HepG2 (cell line): ENCODE data around the gene FIBCD1. TPM values are rescaled to one million over a fixed set of nuclear protein-coding genes. Genes with fewer than 3 reads are reported as not detected.

Experiments
- ATAC-seq: fragments of 200-7000 bp; cut with Tn5 transposase; 3 replicates; pipeline ENCODE4 v1.9.1; 2020; ENCODE audit warnings: mild to moderate bottlenecking, moderate library complexity
- BruUV-seq: library from RNA; stranded (reverse); fragments of 400-500 nt; replicated peaks from 2 replicates; lab custom pipeline; 2021; lab: Mats Ljungman, UMichigan
- CTCF ChIA-PET: fragments of 300-600 bp; formaldehyde crosslinking; extraction: SDS; loops from one replicate; lab custom pipeline; 2021; ENCODE audit warnings: low total read pairs, inconsistent platforms, low intra/inter-chr PET ratio; lab: Yijun Ruan, JAX
- POLR2A ChIA-PET: fragments of 350-600 bp; sonication (Branson Sonifier 250); formaldehyde crosslinking; loops from one replicate; lab custom pipeline; 2020; ENCODE audit warnings: antibody characterized with exemption, inconsistent platforms; lab: Yijun Ruan, JAX
- DNase-seq: peaks from one replicate; pipeline ENCODE4 v3.0.0-alpha.2; 2015; ENCODE audit warnings: low spot score
- FAIRE-seq: peaks from 3 replicates; lab custom pipeline; 2011; peaks lifted over from hg19 to GRCh38; lab: Jason Lieb, UNC
- H2AFZ ChIP-seq: one replicate; pipeline ENCODE4 v1.6.1; 2011; ENCODE audit warnings: low read length, inconsistent platforms
- H3K27ac ChIP-seq: fragments of 300-600 bp; 3 replicates; pipeline ENCODE4 v1.8.0; 2011; ENCODE audit warnings: mixed run types, mild to moderate bottlenecking, mixed read lengths, low read length, inconsistent platforms; ENCODE audit not compliant: insufficient read depth; ENCODE audit errors: extremely low read length
- H3K27me3 ChIP-seq, 2 experiments: fragments of 200-600 bp in 1 of 2; 2 replicates in 1 of 2; 3 replicates in 1 of 2; pipeline versions ENCODE4 v1.6.0 to v1.8.0; 2011; ENCODE audit warnings: low read length in 2 of 2, mild to moderate bottlenecking in 2 of 2, moderate library complexity in 2 of 2, inconsistent platforms in 1 of 2; ENCODE audit not compliant: insufficient read depth in 2 of 2, control insufficient read depth in 1 of 2
- H3K36me3 ChIP-seq, 2 experiments: fragments of 200-600 bp in 1 of 2; replicated peaks in 1 of 2; 2 replicates in 1 of 2; 3 replicates in 1 of 2; pipeline versions ENCODE4 v1.5.1 to v1.8.0; 2011; ENCODE audit warnings: low read length in 2 of 2, inconsistent platforms in 1 of 2; ENCODE audit not compliant: insufficient read depth in 2 of 2, control insufficient read depth in 1 of 2
- H3K4me1 ChIP-seq: 2 replicates; pipeline ENCODE4 v1.5.1; 2012; ENCODE audit warnings: low read length, inconsistent platforms; ENCODE audit not compliant: insufficient read depth
- H3K4me2 ChIP-seq: 2 replicates; pipeline ENCODE4 v1.6.0; 2011; ENCODE audit warnings: low read depth, low read length, inconsistent platforms
- H3K4me3 ChIP-seq, 3 experiments: fragments of 200-600 bp in 1 of 3; sonication (generic), shearing (Covaris generic) in 1 of 3; replicated peaks in 1 of 3; 2 replicates each; pipeline ENCODE4 v1.5.1; 2011 to 2016; ENCODE audit warnings: low read length in 3 of 3, inconsistent platforms in 2 of 3, low read depth in 2 of 3, mild to moderate bottlenecking in 2 of 3, control low read depth in 1 of 3, mixed read lengths in 1 of 3; ENCODE audit not compliant: insufficient read depth in 1 of 3
- H3K79me2 ChIP-seq: one replicate; pipeline ENCODE4 v1.6.1; 2011; ENCODE audit warnings: low read length, inconsistent platforms; ENCODE audit not compliant: insufficient read depth
- H3K9ac ChIP-seq: 2 replicates; pipeline ENCODE4 v1.6.0; 2011; ENCODE audit warnings: mild to moderate bottlenecking, low read depth, low read length, inconsistent platforms; ENCODE audit not compliant: insufficient read depth
- H3K9me3 ChIP-seq: 2 replicates; pipeline ENCODE4 v1.5.1; 2012; ENCODE audit warnings: mild to moderate bottlenecking, low read length
- H4K20me1 ChIP-seq: 2 replicates; pipeline ENCODE4 v1.6.0; 2011; ENCODE audit warnings: inconsistent platforms, mild to moderate bottlenecking, low read length, moderate library complexity; ENCODE audit not compliant: insufficient read depth
- KDM1A ChIP-seq: IDR thresholded peaks from 2 replicates; pipeline ENCODE4 v1.6.1; 2016; ENCODE audit warnings: missing compliant biosample characterization
- RBM22 ChIP-seq: fragments of 200-400 bp; formaldehyde crosslinking; optimal IDR thresholded peaks from 2 replicates; pipeline ENCODE3; 2017; ENCODE audit warnings: mild to moderate bottlenecking, low read length, moderate library complexity
- ZC3H13 ChIP-seq: sonication (generic); formaldehyde crosslinking; IDR thresholded peaks from 2 replicates; pipeline ENCODE4 v1.8.1; 2023; ENCODE audit warnings: mild to moderate bottlenecking, missing genetic modification reagents, moderate library complexity
- WGBS: methylation state at CpG from one replicate; pipeline ENCODE4 v1.1.6; 2017; ENCODE audit warnings: low lambda C conversion rate; 5-methylcytosine and 5-hydroxymethylcytosine counted together
- in situ Hi-C: cut with HindIII; loops from 2 replicates; pipeline ENCODE4 v1.10.0; 2017; ENCODE audit warnings: low pct_unique_long_range_greater_than_20kb; ENCODE audit not compliant: extremely low pct_ligation_motif_present
- intact Hi-C: fragments of 100-400 bp; cut with micrococcal nuclease; formaldehyde crosslinking; loops from one replicate; pipeline ENCODE4 v1.10.0; 2022; ENCODE audit not compliant: unreplicated experiment
- polyA plus RNA-seq, 8 experiments: library from polyadenylated mRNA; depleted of rRNA in 3 of 8; stranded (reverse) in 7 of 8; unstranded in 1 of 8; fragments of >200 nt; fragmentation: Illumina TruSeq in 4 of 8; extraction: Trizol in 4 of 8; gene quantifications; 2 replicates each; pipeline versions ENCODE4 v1.2.1 to v1.2.3, GENCODE V29; 2011 to 2016; ENCODE audit warnings: low read depth in 4 of 8, missing spikeins in 1 of 8, mixed read lengths in 1 of 8; ENCODE audit not compliant: insufficient read depth in 1 of 8
- total RNA-seq, 5 experiments: library from RNA; depleted of rRNA; stranded (reverse); fragments of >200 nt; fragmentation: Illumina TruSeq; extraction: Trizol; gene quantifications; 2 replicates each; pipeline ENCODE4 v1.2.3, GENCODE V29; 2016; ENCODE audit warnings: low read depth in 1 of 5
- TF ChIP-seq, protein P1 (sequence below): sonication (generic); formaldehyde crosslinking; IDR thresholded peaks from 2 replicates; pipeline ENCODE4 v1.4.0; 2020; ENCODE audit warnings: missing genetic modification reagents

Gene FIBCD1
- total and polyA plus RNA-seq, 2 of the 13 experiments (the other 11 are each of a cell fraction or from before 2014, with no cell fraction given) = 0.55 to 0.89 TPM

DNA sequence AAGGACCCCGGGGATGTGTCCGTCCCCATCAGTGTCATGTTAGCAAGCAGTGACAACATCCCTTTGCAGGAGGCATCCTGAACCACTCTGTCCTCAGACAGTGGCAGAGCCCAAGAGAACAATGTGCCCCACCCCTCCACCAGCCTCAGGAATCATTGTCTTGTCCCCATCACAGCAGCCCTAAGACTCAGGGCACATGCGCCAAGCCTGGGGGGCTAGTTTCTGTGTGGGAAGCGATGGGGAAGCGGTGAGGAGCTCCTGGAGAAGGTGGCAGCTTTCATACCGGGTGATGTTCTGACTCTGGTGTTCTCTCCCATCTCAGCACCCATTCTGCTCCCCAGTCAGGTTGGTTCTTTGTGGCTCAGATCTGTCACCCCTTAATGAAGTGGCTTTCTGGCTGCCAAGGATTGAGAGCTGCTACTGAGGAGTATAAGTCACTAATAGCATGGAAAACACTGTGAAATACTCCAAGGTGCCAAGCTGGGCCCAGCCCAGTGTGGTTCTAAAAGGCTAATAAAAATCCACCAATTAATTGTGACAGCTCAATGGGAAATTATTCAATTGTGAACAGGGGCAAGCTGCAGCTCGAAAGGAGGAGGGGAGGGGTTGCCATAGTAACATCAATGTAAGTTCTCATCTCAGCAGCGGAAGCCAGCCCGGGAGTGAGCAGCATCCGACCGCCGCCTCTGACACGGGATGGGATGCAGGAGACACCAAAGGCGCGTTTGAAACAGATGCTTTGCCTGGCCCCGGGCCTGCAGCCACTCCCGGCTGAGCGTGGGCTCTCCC, 47.2 kb downstream of the FIBCD1 start:
- CTCF ChIA-PET = no interaction called here
- DNase-seq = no peak

DNA sequence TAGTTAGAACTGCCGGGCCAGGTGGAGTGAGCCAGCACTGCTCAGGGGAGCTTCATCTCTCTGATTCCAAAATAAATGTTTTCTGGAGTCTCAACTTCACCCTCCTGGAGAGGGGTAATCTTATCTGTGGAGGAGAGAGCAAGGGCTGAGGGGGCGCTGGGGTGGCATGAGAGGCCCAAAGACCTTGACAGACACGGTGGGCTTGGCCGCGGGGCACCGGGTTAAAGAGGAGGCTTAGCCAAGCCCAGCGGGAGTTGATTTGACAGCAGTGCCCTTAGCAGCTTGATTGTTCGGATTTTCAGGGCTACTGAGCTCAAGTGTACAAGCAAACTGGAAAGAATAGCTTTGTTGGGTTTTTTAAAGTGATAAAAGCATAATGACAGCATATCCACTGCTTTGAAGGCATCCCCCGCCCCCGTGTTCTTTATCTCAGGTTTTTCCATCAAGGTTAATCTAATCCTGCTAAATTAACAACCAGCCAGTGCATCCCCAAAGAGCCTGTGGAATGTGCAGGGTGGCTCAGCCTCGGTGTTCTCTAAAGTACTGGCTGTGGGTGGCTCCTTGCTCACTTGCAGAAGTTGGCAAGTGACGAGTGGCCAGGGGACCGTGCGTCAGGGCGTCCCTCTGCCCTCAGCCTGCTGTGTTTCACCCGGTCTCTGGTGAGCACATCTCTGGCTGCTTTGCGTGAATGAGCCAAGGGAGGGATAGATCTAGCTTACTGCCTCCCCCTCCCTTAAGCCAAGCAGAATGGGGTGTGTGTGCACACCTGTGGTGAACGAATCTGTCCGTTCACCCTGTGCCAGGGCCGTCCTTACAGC, 48.0 kb downstream of the FIBCD1 start:
- no peak overlapping the region for H3K4me3 ChIP-seq
- WGBS = 94% methylated on average over 15 of the region's 20 CpGs
- POLR2A ChIA-PET = no interaction called here
- H3K27me3 ChIP-seq = no peaks in the 10 kb centered on the region
- H3K36me3 ChIP-seq = peaks cover 3 to 33% of the 10 kb centered on the region in 2 experiments
- CTCF ChIA-PET = no interaction called here
- H3K79me2 ChIP-seq = no peaks in the 10 kb centered on the region
- H3K4me2 ChIP-seq = no peak overlapping the region
- no peaks in the 10 kb centered on the region for H3K4me1 ChIP-seq
- intact Hi-C loops = no loop called here
- H3K27ac ChIP-seq = no peak overlapping the region
- in situ Hi-C loops = loop anchor here (10.0 kb wide), 1 partner anchor 104 kb away; no protein-coding TSS in a partner anchor
- no peaks in the 10 kb centered on the region for H3K9me3 ChIP-seq
- FAIRE-seq = no peak
- no peaks in the 10 kb centered on the region for H4K20me1 ChIP-seq
- BruUV-seq = no TSS peak
- H3K9ac ChIP-seq = no peak overlapping the region
- TF ChIP-seq, protein P1, sequence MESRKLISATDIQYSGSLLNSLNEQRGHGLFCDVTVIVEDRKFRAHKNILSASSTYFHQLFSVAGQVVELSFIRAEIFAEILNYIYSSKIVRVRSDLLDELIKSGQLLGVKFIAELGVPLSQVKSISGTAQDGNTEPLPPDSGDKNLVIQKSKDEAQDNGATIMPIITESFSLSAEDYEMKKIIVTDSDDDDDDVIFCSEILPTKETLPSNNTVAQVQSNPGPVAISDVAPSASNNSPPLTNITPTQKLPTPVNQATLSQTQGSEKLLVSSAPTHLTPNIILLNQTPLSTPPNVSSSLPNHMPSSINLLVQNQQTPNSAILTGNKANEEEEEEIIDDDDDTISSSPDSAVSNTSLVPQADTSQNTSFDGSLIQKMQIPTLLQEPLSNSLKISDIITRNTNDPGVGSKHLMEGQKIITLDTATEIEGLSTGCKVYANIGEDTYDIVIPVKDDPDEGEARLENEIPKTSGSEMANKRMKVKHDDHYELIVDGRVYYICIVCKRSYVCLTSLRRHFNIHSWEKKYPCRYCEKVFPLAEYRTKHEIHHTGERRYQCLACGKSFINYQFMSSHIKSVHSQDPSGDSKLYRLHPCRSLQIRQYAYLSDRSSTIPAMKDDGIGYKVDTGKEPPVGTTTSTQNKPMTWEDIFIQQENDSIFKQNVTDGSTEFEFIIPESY (CRISPR knock-in tag) = no peak
- peak; percentile 37 for TF ChIP-seq RBM22
- TF ChIP-seq, all 625 proteins: peak for 1
- ATAC-seq (no peak), DNase-seq (no peak)
- no peak overlapping the region for H2AFZ ChIP-seq

More for the DNA sequence above, 47.2 kb downstream of the FIBCD1 start:
- in situ Hi-C loops = loop anchor here (10.0 kb wide), 1 partner anchor 103 kb away; no protein-coding TSS in a partner anchor
- Histone ChIP-seq H3K79me2 (no peaks in the 10 kb centered on the region), H3K27ac (no peak overlapping the region), H3K36me3 (peaks cover 1 to 25% of the 10 kb centered on the region in 2 experiments; a peak in 2 of 5 replicates), H3K4me1 (no peaks in the 10 kb centered on the region), H3K4me3 (no peak overlapping the region), H3K4me2 (no peak overlapping the region), H3K9ac (no peak overlapping the region), H4K20me1 (no peaks in the 10 kb centered on the region), H3K27me3 (peaks cover 4 to 8% of the 10 kb centered on the region in 2 experiments; a peak in 3 of 5 replicates), H2AFZ (no peak overlapping the region), H3K9me3 (no peaks in the 10 kb centered on the region)
- POLR2A ChIA-PET = no interaction called here
- no TSS peak for BruUV-seq
- 96% methylated on average over 14 of the region's 18 CpGs for WGBS
- FAIRE-seq (no peak), ATAC-seq (no peak)
- TF ChIP-seq KDM1A (no peak), ZC3H13 (CRISPR knock-in tag) (0 out of 2 replicates have a peak, but pooled peaks have one; percentile 31)
- intact Hi-C loops = no loop called here
